ENCODE results near the gene SIPA1. TPM values are rescaled to one million over a fixed set of nuclear protein-coding genes. Genes with fewer than 3 reads are reported as not detected.

SIPA1 gene
- total and polyA plus RNA-seq, 8 donors: 11.2 to 52.2 (median 22.1) TPM

DNA sequence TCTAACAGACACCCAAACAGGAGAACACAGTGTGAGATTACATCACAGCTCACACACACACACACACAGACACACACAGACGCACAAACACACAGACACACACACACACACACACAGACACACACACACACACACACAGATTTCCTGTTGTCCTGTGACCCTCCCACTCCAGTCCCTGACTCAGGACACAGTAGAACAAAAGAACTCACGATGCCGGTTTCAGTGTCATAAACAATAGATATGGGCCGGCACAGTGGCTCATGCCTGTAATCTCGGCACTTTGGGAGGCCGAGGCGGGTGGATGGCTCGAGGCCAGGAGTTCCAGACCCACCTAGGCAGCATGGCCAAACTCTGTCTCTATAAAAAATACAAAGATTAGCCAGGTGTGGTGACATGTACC is 60.3 kb downstream of the SIPA1 start:
- Histone ChIP-seq H3K9me3 (no peaks in the 10 kb centered on the region), H3K27me3 (no peaks in the 10 kb centered on the region), H3K4me3 (no peak overlapping the region), H3K36me3 (no peaks in the 10 kb centered on the region), H3K4me1 (peaks cover 0 to 7% (median 6%) of the 10 kb centered on the region in 3 donors), H3K27ac (no peak overlapping the region)
- whole genome bisulfite sequencing, 2 donors: 54 to 59% methylated on average over 7 to 8 of the region's 8 CpGs
- no peak for DNase-seq
- TF ChIP-seq, protein P1, sequence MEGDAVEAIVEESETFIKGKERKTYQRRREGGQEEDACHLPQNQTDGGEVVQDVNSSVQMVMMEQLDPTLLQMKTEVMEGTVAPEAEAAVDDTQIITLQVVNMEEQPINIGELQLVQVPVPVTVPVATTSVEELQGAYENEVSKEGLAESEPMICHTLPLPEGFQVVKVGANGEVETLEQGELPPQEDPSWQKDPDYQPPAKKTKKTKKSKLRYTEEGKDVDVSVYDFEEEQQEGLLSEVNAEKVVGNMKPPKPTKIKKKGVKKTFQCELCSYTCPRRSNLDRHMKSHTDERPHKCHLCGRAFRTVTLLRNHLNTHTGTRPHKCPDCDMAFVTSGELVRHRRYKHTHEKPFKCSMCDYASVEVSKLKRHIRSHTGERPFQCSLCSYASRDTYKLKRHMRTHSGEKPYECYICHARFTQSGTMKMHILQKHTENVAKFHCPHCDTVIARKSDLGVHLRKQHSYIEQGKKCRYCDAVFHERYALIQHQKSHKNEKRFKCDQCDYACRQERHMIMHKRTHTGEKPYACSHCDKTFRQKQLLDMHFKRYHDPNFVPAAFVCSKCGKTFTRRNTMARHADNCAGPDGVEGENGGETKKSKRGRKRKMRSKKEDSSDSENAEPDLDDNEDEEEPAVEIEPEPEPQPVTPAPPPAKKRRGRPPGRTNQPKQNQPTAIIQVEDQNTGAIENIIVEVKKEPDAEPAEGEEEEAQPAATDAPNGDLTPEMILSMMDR (IDR thresholded peaks at IDR 0.05): no peak
- no peak for FAIRE-seq
- intact Hi-C loops (cut with DNase I): no loop called here
- ATAC-seq: no peak

- Histone ChIP-seq H3K27ac (no peak overlapping the region), H3K4me3 (no peak overlapping the region), H3K9me3 (no peaks in the 10 kb centered on the region), H3K36me3 (no peaks in the 10 kb centered on the region), H3K4me1 (peaks cover 0 to 7% (median 6%) of the 10 kb centered on the region in 3 donors), H3K27me3 (no peaks in the 10 kb centered on the region)
- no peak for FAIRE-seq
- no peak for ATAC-seq
- intact Hi-C loops (cut with DNase I): no loop called here
- no peak for DNase-seq
- whole genome bisulfite sequencing, 2 donors: 71 to 79% methylated on average over 7 of the region's 7 CpGs
- TF ChIP-seq, protein P1 (IDR thresholded peaks at IDR 0.05): no peak
Measured at GRCh38 chr11:65699306-65699705, 61.4 kb downstream of the SIPA1 start.

GRCh38 chr11:65700399-65700798 is 62.5 kb downstream of the SIPA1 start:
- FAIRE-seq (no peak), DNase-seq (no peak), ATAC-seq (no peak)
- Histone ChIP-seq H3K9me3 (no peaks in the 10 kb centered on the region), H3K4me3 (no peak overlapping the region), H3K27me3 (no peaks in the 10 kb centered on the region), H3K36me3 (no peaks in the 10 kb centered on the region), H3K4me1 (peaks cover 0 to 4% (median 2%) of the 10 kb centered on the region in 3 donors), H3K27ac (no peak overlapping the region)
- TF ChIP-seq, protein P1 (IDR thresholded peaks at IDR 0.05): no peak
- WGBS, 2 donors: 64 to 78% methylated on average over 3 of the region's 3 CpGs
- intact Hi-C loops (cut with DNase I): loop anchor here in 1 of 3 donors (10.0 kb wide), 1 partner anchor 284 kb away; no protein-coding TSS in a partner anchor

Small RNAs within 50 kb of the gene (microRNA-seq; reads per million reads assigned to microRNA genes)
- gene MIR4489 (0 reads per million in 2 donors), gene MIR4690 (0 to 0.39 reads per million in 2 donors)

Other genes starting within 250 kb of the SIPA1 start
- 1,000 to 10,000 TPM in 1 of 6 donors, 100 to 1,000 TPM in 5; 295 to 1,475 (median 528) TPM for gene NEAT1, start 215.3 kb upstream of the SIPA1 start, total RNA-seq
- 1,000 to 10,000 TPM; 1,390 to 2,770 TPM for gene NEAT1, start 215.3 kb upstream of the SIPA1 start, polyA plus RNA-seq
- gene MALAT1, start 139.1 kb upstream of the SIPA1 start, total RNA-seq: 1,000 to 10,000 TPM; 2,360 to 5,615 (median 3,481) TPM
- 1,000 to 10,000 TPM in 1 of 2 donors, 100 to 1,000 TPM in 1; 251 to 2,313 TPM for gene MALAT1, start 139.1 kb upstream of the SIPA1 start, polyA plus RNA-seq
- 10 to 100 TPM; 40.1 to 49.4 (median 41.2) TPM for gene SCYL1, start 113.0 kb upstream of the SIPA1 start, total RNA-seq
- 10 to 100 TPM; 68.9 to 83.9 TPM for gene SCYL1, start 113.0 kb upstream of the SIPA1 start, polyA plus RNA-seq
- 100 to 1,000 TPM in 1 of 6 donors, 10 to 100 TPM in 5; 44.7 to 119 (median 63.4) TPM for gene LTBP3, start 79.7 kb upstream of the SIPA1 start, total RNA-seq
- 100 to 1,000 TPM; 118 to 151 TPM for gene LTBP3, start 79.7 kb upstream of the SIPA1 start, polyA plus RNA-seq
- gene ZNRD2, start 67.6 kb upstream of the SIPA1 start, total RNA-seq: 10 to 100 TPM; 17.8 to 29.1 (median 20.1) TPM
- 10 to 100 TPM; 32.5 to 34.8 TPM for gene ZNRD2, start 67.6 kb upstream of the SIPA1 start, polyA plus RNA-seq
- 10 to 100 TPM; 22.7 to 45.9 (median 28.6) TPM for gene FAM89B, start 65.6 kb upstream of the SIPA1 start, total RNA-seq
- gene FAM89B, start 65.6 kb upstream of the SIPA1 start, polyA plus RNA-seq: 10 to 100 TPM; 37.3 to 49.1 TPM
- gene EHBP1L1, start 62.0 kb upstream of the SIPA1 start, total RNA-seq: 10 to 100 TPM in 4 of 6 donors, 1 to 10 TPM in 2; 6.5 to 26.2 (median 11.2) TPM
- gene EHBP1L1, start 62.0 kb upstream of the SIPA1 start, polyA plus RNA-seq: 10 to 100 TPM; 25.0 to 34.2 TPM
- under 1 TPM in 3 of 6 donors, not detected in 3; 0.19 to 0.84 (median 0.28) TPM for gene KCNK7, start 42.3 kb upstream of the SIPA1 start, total RNA-seq
- 1 to 10 TPM in 1 of 2 donors, under 1 TPM in 1; 0.91 to 1.6 TPM for gene KCNK7, start 42.3 kb upstream of the SIPA1 start, polyA plus RNA-seq
- gene MAP3K11, start 23.9 kb upstream of the SIPA1 start, total RNA-seq: 10 to 100 TPM; 23.2 to 40.6 (median 26.7) TPM
- 10 to 100 TPM; 75.5 to 84.7 TPM for gene MAP3K11, start 23.9 kb upstream of the SIPA1 start, polyA plus RNA-seq
- 10 to 100 TPM; 13.5 to 21.5 (median 17.3) TPM for gene PCNX3, start 22.3 kb upstream of the SIPA1 start, total RNA-seq
- gene PCNX3, start 22.3 kb upstream of the SIPA1 start, polyA plus RNA-seq: 10 to 100 TPM; 21.7 to 26.3 TPM
- gene RELA, start 24.8 kb downstream of the SIPA1 start, total RNA-seq: 10 to 100 TPM; 29.8 to 42.2 (median 34.6) TPM
- 10 to 100 TPM; 37.3 to 46.6 TPM for gene RELA, start 24.8 kb downstream of the SIPA1 start, polyA plus RNA-seq
- gene KAT5, start 74.2 kb downstream of the SIPA1 start, total RNA-seq: 10 to 100 TPM; 26.5 to 39.8 (median 35.0) TPM
- 10 to 100 TPM; 79.6 to 99.6 TPM for gene KAT5, start 74.2 kb downstream of the SIPA1 start, polyA plus RNA-seq
- gene RNASEH2C, start 82.7 kb downstream of the SIPA1 start, total RNA-seq: 10 to 100 TPM; 16.1 to 29.3 (median 20.4) TPM
- 10 to 100 TPM; 37.1 to 49.3 TPM for gene RNASEH2C, start 82.7 kb downstream of the SIPA1 start, polyA plus RNA-seq
- gene AP5B1, start 142.9 kb downstream of the SIPA1 start, total RNA-seq: 10 to 100 TPM; 10.2 to 12.7 (median 11.5) TPM
- gene AP5B1, start 142.9 kb downstream of the SIPA1 start, polyA plus RNA-seq: 10 to 100 TPM in 1 of 2 donors, 1 to 10 TPM in 1; 4.2 to 10.4 TPM
- 1 to 10 TPM; 1.1 to 5.6 (median 1.8) TPM for gene OVOL1, start 149.0 kb downstream of the SIPA1 start, total RNA-seq
- 1 to 10 TPM; 1.9 TPM for gene OVOL1, start 149.0 kb downstream of the SIPA1 start, polyA plus RNA-seq
- gene SNX32, start 195.9 kb downstream of the SIPA1 start, total RNA-seq: under 1 TPM in 4 of 6 donors, not detected in 2; 0.12 to 0.75 (median 0.43) TPM
- under 1 TPM; 0.23 to 0.30 TPM for gene SNX32, start 195.9 kb downstream of the SIPA1 start, polyA plus RNA-seq
- gene CFL1, start 220.1 kb downstream of the SIPA1 start, total RNA-seq: 100 to 1,000 TPM in 4 of 6 donors, 10 to 100 TPM in 2; 87.8 to 311 (median 148) TPM
- 100 to 1,000 TPM; 164 to 231 TPM for gene CFL1, start 220.1 kb downstream of the SIPA1 start, polyA plus RNA-seq
- gene MUS81, start 222.3 kb downstream of the SIPA1 start, total RNA-seq: 10 to 100 TPM; 12.7 to 29.5 (median 18.0) TPM
- gene MUS81, start 222.3 kb downstream of the SIPA1 start, polyA plus RNA-seq: 10 to 100 TPM; 60.7 to 62.6 TPM
- gene EFEMP2, start 234.7 kb downstream of the SIPA1 start, total RNA-seq: 10 to 100 TPM; 11.3 to 40.6 (median 14.9) TPM
- 10 to 100 TPM; 38.3 to 51.0 TPM for gene EFEMP2, start 234.7 kb downstream of the SIPA1 start, polyA plus RNA-seq
- gene CTSW, start 241.7 kb downstream of the SIPA1 start, total RNA-seq: under 1 TPM in 5 of 6 donors, not detected in 1; 0.14 to 0.72 (median 0.46) TPM
- under 1 TPM; 0.31 to 0.65 TPM for gene CTSW, start 241.7 kb downstream of the SIPA1 start, polyA plus RNA-seq